ENCODE results near the gene PXN. TPM values are rescaled to one million over a fixed set of nuclear protein-coding genes. Genes with fewer than 3 reads are reported as not detected.
A peak's percentile ranks its signal among the peaks of the same experiment; 100 is the strongest.

PXN gene
- total and polyA plus RNA-seq, 10 of the 15 experiments (the other 5 are each of a cell fraction or from before 2014, with no cell fraction given): 1.0 to 32.0 (median 11.5) TPM

DNA sequence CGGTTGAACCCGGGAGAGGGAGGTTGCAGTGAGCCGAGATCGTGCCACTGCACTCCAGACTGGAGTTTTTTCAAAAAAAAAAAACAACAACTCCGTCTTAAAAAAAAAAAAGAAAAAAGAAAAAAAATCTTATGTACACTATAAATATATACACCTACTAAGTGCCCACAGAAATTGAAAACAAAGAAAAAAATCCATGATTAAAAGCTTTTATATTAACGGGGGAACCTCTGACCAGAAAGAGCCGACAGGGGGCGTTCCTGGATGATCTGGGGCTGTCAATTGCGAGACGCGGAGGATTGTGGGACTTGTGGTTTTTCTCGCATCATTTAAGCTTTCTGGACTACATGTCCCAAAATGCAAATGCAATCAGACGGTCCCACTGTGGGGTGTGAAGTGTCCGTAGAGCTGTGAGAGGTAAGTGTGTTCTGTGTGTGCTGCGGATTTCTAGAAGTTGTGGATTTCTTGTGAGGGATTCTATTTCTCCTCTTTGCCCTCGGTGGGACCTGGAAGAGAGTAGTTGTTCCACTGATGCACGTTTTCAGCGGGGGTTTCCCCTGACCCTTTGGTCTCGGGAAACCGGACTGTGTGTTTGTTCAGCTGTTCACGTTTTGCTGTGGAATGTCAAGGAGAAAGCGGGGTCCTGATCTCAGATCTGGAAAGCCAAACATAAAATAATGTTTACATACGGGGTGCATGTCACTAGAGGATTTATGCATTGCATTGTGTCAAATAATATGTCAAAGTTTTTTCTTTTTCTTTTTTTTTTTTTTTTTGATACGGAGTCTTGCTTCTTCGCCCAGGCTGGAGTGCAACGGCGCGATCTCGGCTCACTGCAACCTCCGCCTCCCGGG is 36.7 kb upstream of the PXN start, which contains the start of gene SIRT4:
SIRT4 (plus strand) TSS at position 360 of the 854 bp plus-strand sequence. CDS start 1,241 bp downstream, outside the sequence.
- CTCF ChIA-PET: interaction anchor here (0.6 to 4.9 kb wide), 33 partner anchors 9 to 279 kb away, joined by 3 to 80 read pairs (median 4); partner anchors contain the start of genes COQ5, POP5, RNU4-1 and RNU4-2
- H3K27me3 ChIP-seq (replicated peaks in 1 of 2; ENCODE audit: control insufficient read depth in 2 of 2, insufficient read depth in 2 of 2, low read length in 1 of 2): no peaks in the 10 kb centered on the region
- peak within 1 kb of the TSS; percentile 65 for H3K9ac ChIP-seq (ENCODE audit: control insufficient read depth, insufficient read depth, low read length)
- POLR2A ChIA-PET: interaction anchor here (0.7 to 2.0 kb wide), 9 partner anchors 9 to 167 kb away, joined by 3 to 14 read pairs (median 5); partner anchors contain the start of genes RNU4-1, RNU4-2, RPLP0 and SRSF9
- no TSS peak for BruUV-seq (replicated peaks)
- 14% methylated on average over 30 of the region's 31 CpGs for WGBS (ENCODE audit: insufficient coverage, insufficient replicate concordance, low lambda C conversion rate, missing lambda C conversion rate)
- no peaks in the 10 kb centered on the region for H3K9me3 ChIP-seq (replicated peaks; ENCODE audit: control insufficient read depth, insufficient read depth, low read length)
- H3K4me2 ChIP-seq (ENCODE audit: control insufficient read depth, insufficient read depth): peak within 1 kb of the TSS; percentile 98
- intact Hi-C loops (cut with micrococcal nuclease; ENCODE audit: unreplicated experiment) (no loop called here), in situ Hi-C loops (cut with MboI) (no loop called here)
- FAIRE-seq (peak; percentile 100), ATAC-seq (peak; percentile 100), DNase-seq (ENCODE audit: low read depth, low spot score) (peak; percentile 88)
- H3K79me2 ChIP-seq (ENCODE audit: control insufficient read depth, insufficient read depth, low read length): no peaks in the 10 kb centered on the region
- H3K4me3 ChIP-seq: peak within 1 kb of the TSS; percentile 85
- SMC1A ChIA-PET (ENCODE audit: uncharacterized antibody, unreplicated experiment): interaction anchor here (1.1 to 2.8 kb wide), 4 partner anchors 9 to 74 kb away, joined by 4 to 10 read pairs (median 7); partner anchors contain the start of gene RNU4-1
- RAD21 ChIA-PET (ENCODE audit: unreplicated experiment): interaction anchor here (0.5 to 2.4 kb wide), 7 partner anchors 9 to 1929 kb away, joined by 3 to 11 read pairs (median 4); partner anchors contain the start of genes DYNLL1, RNU4-1, RNU4-2 and TAOK3
- H3K4me1 ChIP-seq (ENCODE audit: control insufficient read depth, insufficient read depth, low read length): no peaks in the 10 kb centered on the region
- no peaks in the 10 kb centered on the region for H3K36me3 ChIP-seq (ENCODE audit: control insufficient read depth in 2 of 2, insufficient read depth in 2 of 2, low read length in 1 of 2)
- peak within 1 kb of the TSS; percentile 100 for H2AFZ ChIP-seq (ENCODE audit: control insufficient read depth, low read depth, low read length)
- H3K27ac ChIP-seq (ENCODE audit: control insufficient read depth, insufficient read depth): peak within 1 kb of the TSS; percentile 20; the same call in 1 of the 2 replicates
- no peaks in the 10 kb centered on the region for H4K20me1 ChIP-seq (ENCODE audit: control insufficient read depth, insufficient read depth)
- TF ChIP-seq IKZF2 (IDR thresholded peaks at IDR 0.05) (peak; percentile 36 to 64; a peak in 3 of 4 replicates), ZNF687 (IDR thresholded peaks at IDR 0.05) (peak; percentile 82), MEF2B (IDR thresholded peaks at IDR 0.05; ENCODE audit: partially characterized antibody, poor library complexity, severe bottlenecking) (peak; percentile 12), CBX5 (IDR thresholded peaks at IDR 0.05; ENCODE audit: low read depth) (no peak), IKZF1 (conservative IDR thresholded peaks at IDR 0.05) (peak; percentile 78), IRF4 (IDR thresholded peaks at IDR 0.05; ENCODE audit: low read depth, low read length) (no peak), POLR2AphosphoS5 (IDR thresholded peaks at IDR 0.05; ENCODE audit: low read length) (no peak), MXI1 (IDR thresholded peaks at IDR 0.05; ENCODE audit: low read depth, low read length) (no peak), SMC3 (IDR thresholded peaks at IDR 0.05; ENCODE audit: borderline replicate concordance, low read length) (peak; percentile 20; the same call in 1 of the 2 replicates), CHD1 (IDR thresholded peaks at IDR 0.05; ENCODE audit: low read depth, low read length) (peak; percentile 95), FOXK2 (IDR thresholded peaks at IDR 0.05) (peak; percentile 96), KAT2A (conservative IDR thresholded peaks at IDR 0.05; ENCODE audit: control insufficient read depth, low read depth, low read length) (no peak), E4F1 (IDR thresholded peaks at IDR 0.05; ENCODE audit: borderline replicate concordance, partially characterized antibody) (peak; percentile 34), ZNF207 (IDR thresholded peaks at IDR 0.05; ENCODE audit: borderline replicate concordance) (peak; percentile 64; the same call in 1 of the 2 replicates), HCFC1 (IDR thresholded peaks at IDR 0.05; ENCODE audit: low read length) (peak; percentile 94), NBN (IDR thresholded peaks at IDR 0.05) (peak; percentile 85), LARP7 (IDR thresholded peaks at IDR 0.05) (no peak)
